Lower leg skin (tissue), 3 donors: Measurements from ENCODE around the gene MINDY4.

Source experiments
- CTCF ChIP-seq, 3 donors: fragments of 450-650 bp; IDR thresholded peaks; one replicate each; pipeline ENCODE4 v1.5.1; 2016; ENCODE audit warnings: antibody characterized with exemption in 3 of 3, mild to moderate bottlenecking in 3 of 3, moderate library complexity in 2 of 3
- POLR2A ChIP-seq, 2 donors: fragments of 450-650 bp; IDR thresholded peaks; one replicate each; pipeline ENCODE4 v1.6.1; 2016 to 2017; ENCODE audit warnings: antibody characterized with exemption in 2 of 2, mild to moderate bottlenecking in 1 of 2, moderate library complexity in 1 of 2

GRCh38 chr7:30915005-30915601 is 143.9 kb downstream of the MINDY4 start:
- TF ChIP-seq CTCF (IDR thresholded peaks at IDR 0.05): no peak
- TF ChIP-seq POLR2A (IDR thresholded peaks at IDR 0.05): no peak
